Adrenal gland (tissue), 12 donors: ENCODE data around the gene CYREN. TPM values are rescaled to one million over a fixed set of nuclear protein-coding genes. Genes with fewer than 3 reads are reported as not detected.

Source experiments
- DNase-seq, 7 donors: peaks; one replicate each; pipeline ENCODE4 v3.0.0-alpha.2; 2019 to 2020
- H3K27ac ChIP-seq, 5 donors: fragments of 200-600 bp; sonication (generic) in 4 of 5; 1 replicate in 3 of 5; 2 replicates in 2 of 5; pipeline versions ENCODE4 v1.5.1 to v1.8.0; 2016 to 2020; ENCODE audit warnings: mild to moderate bottlenecking in 1 of 5
- H3K27me3 ChIP-seq: fragments of 200-600 bp; 2 replicates; pipeline ENCODE4 v1.8.0; 2021
- H3K36me3 ChIP-seq, 2 donors: fragments of 200-600 bp; replicated peaks in 1 of 2; 1 replicate in 1 of 2; 2 replicates in 1 of 2; pipeline versions ENCODE4 v1.5.1 to v1.8.0; 2018 to 2022
- H3K4me1 ChIP-seq, 2 donors: fragments of 200-600 bp; replicated peaks in 1 of 2; 1 replicate in 1 of 2; 2 replicates in 1 of 2; pipeline versions ENCODE4 v1.5.1 to v1.8.0; 2018 to 2021
- H3K4me3 ChIP-seq, 4 donors: fragments of 200-600 bp; sonication (generic) in 3 of 4; one replicate each; pipeline ENCODE4 v1.5.1; 2016 to 2018
- H3K9me3 ChIP-seq, 3 donors: fragments of 200-600 bp; sonication (generic) in 1 of 3; replicated peaks in 1 of 3; 1 replicate in 2 of 3; 2 replicates in 1 of 3; pipeline versions ENCODE4 v1.5.1 to v1.8.0; 2016 to 2021
- CTCF ChIP-seq, 6 experiments: fragments of 450-650 bp in 4 of 6; fragments of 200-600 bp in 2 of 6; sonication (generic) in 1 of 6; IDR thresholded peaks; 1 replicate in 5 of 6; 2 replicates in 1 of 6; pipeline versions ENCODE4 v1.5.1 to v1.8.0; 2016 to 2021; ENCODE audit warnings: antibody characterized with exemption in 6 of 6, mild to moderate bottlenecking in 2 of 6, moderate library complexity in 1 of 6
- POLR2A ChIP-seq, 2 donors: fragments of 450-650 bp; IDR thresholded peaks; one replicate each; pipeline ENCODE4 v1.6.1; 2017; ENCODE audit warnings: antibody characterized with exemption in 2 of 2, mild to moderate bottlenecking in 2 of 2, moderate library complexity in 1 of 2
- WGBS, 4 donors: extraction: QIAGEN DNeasy Blood & Tissue Kit in 2 of 4; methylation state at CpG; one replicate each; pipeline versions ENCODE4 v1.1.5 to v1.1.7; 2013 to 2017; 5-methylcytosine and 5-hydroxymethylcytosine counted together
- intact Hi-C, 2 donors: fragments of 100-400 bp; cut with DNase I; formaldehyde crosslinking; loops; one replicate each; pipeline versions ENCODE4 v1.14.1 to v1.15.0; 2022 to 2023
- polyA plus RNA-seq, 3 donors: library from polyadenylated mRNA; stranded (reverse); fragments of 200-250 nt in 2 of 3; fragments of 350-450 nt in 1 of 3; fragmentation: Illumina TruSeq in 1 of 3; extraction: RNeasy Lipid Tissue Mini Kit (QIAGEN cat#74804) in 1 of 3; gene quantifications; one replicate each; pipeline ENCODE4 v1.2.3, GENCODE V29; 2013 to 2014
- total RNA-seq, 9 donors: library from RNA; depleted of rRNA in 4 of 9; stranded (reverse); fragments of >200 nt in 4 of 9; fragments of 120-200 nt in 1 of 9; fragmentation: NEBNext Ultra II Directional in 1 of 9; extraction: Animal tissue kit (Norgen Biotek cat#: 25700) in 1 of 9; gene quantifications; one replicate each; pipeline versions ENCODE4 v1.1.0 to v1.2.4, GENCODE V29; 2013 to 2023
- donor health status: healthy with polysubstance abuse.
- donor health status: Bipolar disorder and iron deficiency.
- donor health status: DM: yes; HTN: yes; CAD: no.
- donor health status: DM: no; HTN: no; CAD: no.
- donor health status: DM: no; HTN: no; CAD: no.
- donor health status: DM: yes; HTN: yes; CAD: no.

Gene CYREN
- total and polyA plus RNA-seq, 12 donors = 33.1 to 66.2 (median 48.5) TPM

GRCh38 chr7:135197343-135197742 is 26.8 kb upstream of the CYREN start:
- no peak for DNase-seq
- H3K27me3 ChIP-seq = no peaks in the 10 kb centered on the region
- H3K9me3 ChIP-seq = no peaks in the 10 kb centered on the region
- intact Hi-C loops = no loop called here
- TF ChIP-seq CTCF (IDR thresholded peaks at IDR 0.05) = no peak
- no peak for TF ChIP-seq POLR2A (IDR thresholded peaks at IDR 0.05)
- H3K4me3 ChIP-seq = no peak overlapping the region
- no peaks in the 10 kb centered on the region for H3K4me1 ChIP-seq
- WGBS, 4 donors = 71 to 91% (median 86%) methylated on average over 2 of the region's 2 CpGs
- H3K36me3 ChIP-seq = peaks cover 0 to 81% of the 10 kb centered on the region in 2 donors
- H3K27ac ChIP-seq = no peak overlapping the region

DNA sequence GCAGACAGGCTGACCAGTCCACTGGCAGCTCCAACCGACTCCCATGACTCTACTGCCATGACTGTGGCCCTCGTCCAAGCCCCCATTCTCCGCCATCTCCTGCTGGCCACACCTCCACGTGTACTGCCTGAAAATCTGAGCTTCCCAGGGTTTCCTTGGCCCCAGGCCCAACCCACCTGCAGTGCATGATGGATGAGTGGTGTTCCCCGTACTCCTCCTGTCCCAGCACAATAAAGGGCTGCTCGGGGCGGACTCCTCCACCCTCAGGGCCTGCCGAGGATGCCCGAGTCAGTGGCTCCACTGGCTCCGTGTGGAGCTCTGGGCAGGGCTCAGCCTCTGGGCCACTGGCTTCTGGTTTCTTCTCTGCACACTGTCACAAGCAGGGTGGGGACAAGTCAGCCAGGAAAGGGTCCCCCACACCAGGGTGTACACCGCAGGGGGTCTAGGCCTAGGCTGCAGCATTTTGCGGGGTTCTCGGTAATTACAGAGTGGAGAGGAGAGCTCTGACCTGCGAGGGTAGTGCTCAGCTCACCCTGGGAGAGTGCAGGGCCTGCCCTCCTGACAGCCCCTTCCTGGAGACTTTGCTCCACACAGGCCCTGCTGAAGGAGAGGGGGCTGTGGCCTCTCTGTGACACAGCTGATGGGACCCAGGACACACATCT is 25.6 kb upstream of the CYREN start:
- 94 to 100% (median 97%) methylated on average over 5 to 14 of the region's 14 CpGs for WGBS, 4 donors
- Histone ChIP-seq H3K9me3 (no peaks in the 10 kb centered on the region), H3K27me3 (no peaks in the 10 kb centered on the region), H3K4me3 (no peak overlapping the region), H3K27ac (no peak overlapping the region), H3K4me1 (no peaks in the 10 kb centered on the region), H3K36me3 (peaks cover 0 to 80% of the 10 kb centered on the region in 2 donors)
- intact Hi-C loops = no loop called here
- peak in 1 of 7 donors; percentile 51 for DNase-seq
- TF ChIP-seq CTCF (IDR thresholded peaks at IDR 0.05) (no peak), POLR2A (IDR thresholded peaks at IDR 0.05) (no peak)

- H3K27ac ChIP-seq = no peak overlapping the region
- intact Hi-C loops = no loop called here
- 85 to 95% (median 88%) methylated on average over 4 of the region's 4 CpGs for WGBS, 4 donors
Measured at GRCh38 chr7:135195156-135195555, 24.6 kb upstream of the CYREN start.

GRCh38 chr7:135194494-135195095 is 24.1 kb upstream of the CYREN start:
- TF ChIP-seq CTCF (IDR thresholded peaks at IDR 0.05) (no peak), POLR2A (IDR thresholded peaks at IDR 0.05) (no peak)
- Histone ChIP-seq H3K4me1 (peaks cover 0 to 9% of the 10 kb centered on the region in 2 donors), H3K36me3 (peaks cover 0 to 72% of the 10 kb centered on the region in 2 donors), H3K4me3 (no peak overlapping the region), H3K9me3 (no peaks in the 10 kb centered on the region), H3K27ac (no peak overlapping the region), H3K27me3 (no peaks in the 10 kb centered on the region)
- 91 to 93% (median 92%) methylated on average over 6 to 12 of the region's 12 CpGs for WGBS, 4 donors
- intact Hi-C loops = no loop called here
- peak in 1 of 7 donors; percentile 23 for DNase-seq

More at GRCh38 chr7:135195156-135195555, 24.6 kb upstream of the CYREN start:
- DNase-seq = no peak
- Histone ChIP-seq H3K27me3 (no peaks in the 10 kb centered on the region), H3K36me3 (peaks cover 0 to 75% of the 10 kb centered on the region in 2 donors), H3K4me3 (no peak overlapping the region), H3K9me3 (no peaks in the 10 kb centered on the region), H3K4me1 (peaks cover 0 to 3% of the 10 kb centered on the region in 2 donors)
- TF ChIP-seq POLR2A (IDR thresholded peaks at IDR 0.05) (no peak), CTCF (IDR thresholded peaks at IDR 0.05) (no peak)
